HG03066 (cell line): ENCODE measurements around the gene AGPAT1.

Source experiments
- ATAC-seq: cut with Tn5 transposase; IDR thresholded peaks from one replicate; pipeline ENCODE4 v1.9.1; 2021; ENCODE audit warnings: low read depth; ENCODE audit not compliant: unreplicated experiment

The AGPAT1 gene

GRCh38 chr6:32127409-32127716, 48.5 kb downstream of the AGPAT1 start:
- ATAC-seq = no peak

- ATAC-seq = no peak
Measured at GRCh38 chr6:32126880-32127279, 49.0 kb downstream of the AGPAT1 start.

GRCh38 chr6:32123681-32124080, 52.2 kb downstream of the AGPAT1 start:
- ATAC-seq = no peak

GRCh38 chr6:32120573-32121059, 55.3 kb downstream of the AGPAT1 start:
- ATAC-seq = no peak

GRCh38 chr6:32118782-32119628, 56.9 kb downstream of the AGPAT1 start:
- ATAC-seq = no peak
